Esophagus squamous epithelium (tissue), 5 donors: ENCODE data around the gene OLIG1. TPM values are rescaled to one million over a fixed set of nuclear protein-coding genes. Genes with fewer than 3 reads are reported as not detected.

Experiments
- DNase-seq: peaks from one replicate; lab custom pipeline; 2025; lab: John Stamatoyannopoulos, UW
- H3K27ac ChIP-seq, 4 donors: fragments of 200-600 bp; sonication (generic); one replicate each; pipeline ENCODE4 v1.5.1; 2016 to 2019; ENCODE audit warnings: mild to moderate bottlenecking in 1 of 4
- H3K27me3 ChIP-seq, 4 donors: fragments of 200-600 bp; sonication (generic); 1 replicate in 3 of 4; 2 replicates in 1 of 4; pipeline versions ENCODE4 v1.5.1 to v1.6.0; 2017 to 2021; ENCODE audit warnings: antibody characterized with exemption in 1 of 4
- H3K36me3 ChIP-seq, 3 donors: fragments of 200-600 bp; sonication (generic); one replicate each; pipeline ENCODE4 v1.5.1; 2016 to 2019
- H3K4me1 ChIP-seq, 3 donors: fragments of 200-600 bp; sonication (generic); one replicate each; pipeline ENCODE4 v1.5.1; 2017 to 2019
- H3K4me3 ChIP-seq, 4 donors: fragments of 200-600 bp; sonication (generic); 1 replicate in 3 of 4; 2 replicates in 1 of 4; pipeline ENCODE4 v1.5.1; 2016 to 2019; ENCODE audit warnings: mild to moderate bottlenecking in 2 of 4, moderate library complexity in 1 of 4
- H3K9me3 ChIP-seq, 3 donors: fragments of 200-600 bp; sonication (generic); one replicate each; pipeline ENCODE4 v1.5.1; 2016 to 2019
- CTCF ChIP-seq, 6 experiments: fragments of 450-650 bp in 4 of 6; fragments of 200-600 bp in 2 of 6; sonication (generic) in 2 of 6; IDR thresholded peaks; one replicate each; pipeline ENCODE4 v1.5.1; 2016 to 2019; ENCODE audit warnings: antibody characterized with exemption in 6 of 6, mild to moderate bottlenecking in 4 of 6, moderate library complexity in 4 of 6
- POLR2A ChIP-seq, 4 donors: fragments of 450-650 bp; IDR thresholded peaks; one replicate each; pipeline ENCODE4 v1.6.1; 2017; ENCODE audit warnings: antibody characterized with exemption in 4 of 4, mild to moderate bottlenecking in 4 of 4, moderate library complexity in 3 of 4
- WGBS, 2 donors: methylation state at CpG; one replicate each; pipeline ENCODE4 v1.1.5; 2018; 5-methylcytosine and 5-hydroxymethylcytosine counted together
- intact Hi-C: fragments of 100-400 bp; cut with DNase I; formaldehyde crosslinking; loops from one replicate; pipeline ENCODE4 v1.15.0; 2022
- total RNA-seq, 4 donors: library from RNA; depleted of rRNA; stranded (reverse); fragments of >200 nt; gene quantifications; one replicate each; pipeline ENCODE4 v1.1.0, GENCODE V29; 2016
- donor health status: DM: yes; HTN: yes; CAD: no.

Gene OLIG1
- total RNA-seq, 4 donors from 2014 or later, result not detected

GRCh38 chr21:33022828-33023573, 46.9 kb upstream of the OLIG1 start:
- no peak for TF ChIP-seq CTCF (IDR thresholded peaks at IDR 0.05)
- no peak for TF ChIP-seq POLR2A (IDR thresholded peaks at IDR 0.05)
- H3K27ac ChIP-seq, result no peak overlapping the region
- intact Hi-C loops, result no loop called here
- peaks cover 18 to 75% (median 45%) of the 10 kb centered on the region in 3 donors for H3K4me1 ChIP-seq
- H3K27me3 ChIP-seq, result peaks cover 56 to 100% (median 76%) of the 10 kb centered on the region in 4 donors
- no peaks in the 10 kb centered on the region for H3K9me3 ChIP-seq
- DNase-seq, result no peak
- no peaks in the 10 kb centered on the region for H3K36me3 ChIP-seq
- H3K4me3 ChIP-seq, result peak overlapping the region in 1 of 4 donors; percentile 28
- WGBS, 2 donors, result 0 to 5% methylated on average over 9 of the region's 52 CpGs

DNA sequence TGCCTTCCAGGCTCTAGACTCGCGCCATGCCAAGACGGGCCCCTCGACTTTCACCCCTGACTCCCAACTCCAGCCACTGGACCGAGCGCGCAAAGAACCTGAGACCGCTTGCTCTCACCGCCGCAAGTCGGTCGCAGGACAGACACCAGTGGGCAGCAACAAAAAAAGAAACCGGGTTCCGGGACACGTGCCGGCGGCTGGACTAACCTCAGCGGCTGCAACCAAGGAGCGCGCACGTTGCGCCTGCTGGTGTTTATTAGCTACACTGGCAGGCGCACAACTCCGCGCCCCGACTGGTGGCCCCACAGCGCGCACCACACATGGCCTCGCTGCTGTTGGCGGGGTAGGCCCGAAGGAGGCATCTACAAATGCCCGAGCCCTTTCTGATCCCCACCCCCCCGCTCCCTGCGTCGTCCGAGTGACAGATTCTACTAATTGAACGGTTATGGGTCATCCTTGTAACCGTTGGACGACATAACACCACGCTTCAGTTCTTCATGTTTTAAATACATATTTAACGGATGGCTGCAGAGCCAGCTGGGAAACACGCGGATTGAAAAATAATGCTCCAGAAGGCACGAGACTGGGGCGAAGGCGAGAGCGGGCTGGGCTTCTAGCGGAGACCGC, 46.3 kb upstream of the OLIG1 start:
- DNase-seq, result no peak
- Histone ChIP-seq H3K4me1 (peaks cover 25 to 82% (median 52%) of the 10 kb centered on the region in 3 donors), H3K27me3 (peaks cover 58 to 100% (median 80%) of the 10 kb centered on the region in 4 donors), H3K4me3 (peak overlapping the region in 1 of 4 donors; percentile 28), H3K36me3 (no peaks in the 10 kb centered on the region), H3K27ac (no peak overlapping the region), H3K9me3 (no peaks in the 10 kb centered on the region)
- intact Hi-C loops, result no loop called here
- WGBS, 2 donors, result 11 to 14% methylated on average over 12 to 26 of the region's 49 CpGs
- TF ChIP-seq POLR2A (IDR thresholded peaks at IDR 0.05) (no peak), CTCF (IDR thresholded peaks at IDR 0.05) (no peak)

- Histone ChIP-seq H3K27ac (no peak overlapping the region), H3K4me1 (peaks cover 32 to 87% (median 51%) of the 10 kb centered on the region in 3 donors), H3K9me3 (no peaks in the 10 kb centered on the region), H3K27me3 (peaks cover 63 to 100% (median 80%) of the 10 kb centered on the region in 4 donors), H3K36me3 (no peaks in the 10 kb centered on the region), H3K4me3 (peak overlapping the region in 1 of 4 donors; percentile 28)
- WGBS, 2 donors, result 6 to 11% methylated on average over 23 to 31 of the region's 40 CpGs
- TF ChIP-seq POLR2A (IDR thresholded peaks at IDR 0.05), result no peak
- no peak for TF ChIP-seq CTCF (IDR thresholded peaks at IDR 0.05)
- no peak for DNase-seq
- intact Hi-C loops, result no loop called here
These were observed 45.5 kb upstream of the OLIG1 start for GRCh38 chr21:33024201-33025103.

DNA sequence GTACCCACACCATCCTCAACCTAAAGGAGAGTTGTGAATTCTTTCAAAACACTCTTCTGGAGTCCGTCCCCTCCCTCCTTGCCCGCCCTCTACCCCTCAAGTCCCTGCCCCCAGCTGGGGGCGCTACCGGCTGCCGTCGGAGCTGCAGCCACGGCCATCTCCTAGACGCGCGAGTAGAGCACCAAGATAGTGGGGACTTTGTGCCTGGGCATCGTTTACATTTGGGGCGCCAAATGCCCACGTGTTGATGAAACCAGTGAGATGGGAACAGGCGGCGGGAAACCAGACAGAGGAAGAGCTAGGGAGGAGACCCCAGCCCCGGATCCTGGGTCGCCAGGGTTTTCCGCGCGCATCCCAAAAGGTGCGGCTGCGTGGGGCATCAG, 44.8 kb upstream of the OLIG1 start:
- no peaks in the 10 kb centered on the region for H3K9me3 ChIP-seq
- H3K4me1 ChIP-seq, result peaks cover 31 to 85% (median 45%) of the 10 kb centered on the region in 3 donors
- no peak for TF ChIP-seq POLR2A (IDR thresholded peaks at IDR 0.05)
- TF ChIP-seq CTCF (IDR thresholded peaks at IDR 0.05), result no peak
- no peaks in the 10 kb centered on the region for H3K36me3 ChIP-seq
- intact Hi-C loops, result no loop called here
- DNase-seq, result no peak
- H3K27me3 ChIP-seq, result peaks cover 58 to 100% (median 81%) of the 10 kb centered on the region in 4 donors
- H3K4me3 ChIP-seq, result no peak overlapping the region
- no peak overlapping the region for H3K27ac ChIP-seq
- WGBS, 2 donors, result 8 to 11% methylated on average over 8 to 17 of the region's 22 CpGs
